HL-60 (cell line): ENCODE results near the gene FBXW4.

Experiments
- CTCF ChIP-seq: IDR thresholded peaks from one replicate; pipeline ENCODE4 v1.5.1; 2011; ENCODE audit warnings: low read length, control low read depth, inconsistent platforms; ENCODE audit not compliant: insufficient read depth
- GABPA ChIP-seq: IDR thresholded peaks from 2 replicates; pipeline ENCODE4 v1.6.1; 2012; ENCODE audit warnings: low read depth
- POLR2AphosphoS5 ChIP-seq: IDR thresholded peaks from 2 replicates; pipeline ENCODE4 v1.6.1; 2012; ENCODE audit warnings: low read depth
- TF ChIP-seq, protein P1 (sequence below): IDR thresholded peaks from 2 replicates; pipeline ENCODE4 v1.6.1; 2012; ENCODE audit warnings: low read depth; ENCODE audit not compliant: insufficient replicate concordance

GRCh38 chr10:101575091-101575490 is 119.9 kb downstream of the FBXW4 start:
- TF ChIP-seq CTCF (no peak), GABPA (no peak), POLR2AphosphoS5 (no peak)
- TF ChIP-seq, protein P1, sequence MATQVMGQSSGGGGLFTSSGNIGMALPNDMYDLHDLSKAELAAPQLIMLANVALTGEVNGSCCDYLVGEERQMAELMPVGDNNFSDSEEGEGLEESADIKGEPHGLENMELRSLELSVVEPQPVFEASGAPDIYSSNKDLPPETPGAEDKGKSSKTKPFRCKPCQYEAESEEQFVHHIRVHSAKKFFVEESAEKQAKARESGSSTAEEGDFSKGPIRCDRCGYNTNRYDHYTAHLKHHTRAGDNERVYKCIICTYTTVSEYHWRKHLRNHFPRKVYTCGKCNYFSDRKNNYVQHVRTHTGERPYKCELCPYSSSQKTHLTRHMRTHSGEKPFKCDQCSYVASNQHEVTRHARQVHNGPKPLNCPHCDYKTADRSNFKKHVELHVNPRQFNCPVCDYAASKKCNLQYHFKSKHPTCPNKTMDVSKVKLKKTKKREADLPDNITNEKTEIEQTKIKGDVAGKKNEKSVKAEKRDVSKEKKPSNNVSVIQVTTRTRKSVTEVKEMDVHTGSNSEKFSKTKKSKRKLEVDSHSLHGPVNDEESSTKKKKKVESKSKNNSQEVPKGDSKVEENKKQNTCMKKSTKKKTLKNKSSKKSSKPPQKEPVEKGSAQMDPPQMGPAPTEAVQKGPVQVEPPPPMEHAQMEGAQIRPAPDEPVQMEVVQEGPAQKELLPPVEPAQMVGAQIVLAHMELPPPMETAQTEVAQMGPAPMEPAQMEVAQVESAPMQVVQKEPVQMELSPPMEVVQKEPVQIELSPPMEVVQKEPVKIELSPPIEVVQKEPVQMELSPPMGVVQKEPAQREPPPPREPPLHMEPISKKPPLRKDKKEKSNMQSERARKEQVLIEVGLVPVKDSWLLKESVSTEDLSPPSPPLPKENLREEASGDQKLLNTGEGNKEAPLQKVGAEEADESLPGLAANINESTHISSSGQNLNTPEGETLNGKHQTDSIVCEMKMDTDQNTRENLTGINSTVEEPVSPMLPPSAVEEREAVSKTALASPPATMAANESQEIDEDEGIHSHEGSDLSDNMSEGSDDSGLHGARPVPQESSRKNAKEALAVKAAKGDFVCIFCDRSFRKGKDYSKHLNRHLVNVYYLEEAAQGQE = no peak
